ENCODE measurements around the gene STARD3. TPM values are rescaled to one million over a fixed set of nuclear protein-coding genes. Genes with fewer than 3 reads are reported as not detected.

The STARD3 gene
- total RNA-seq, 1 experiment from 2014 or later = 55.5 TPM

DNA sequence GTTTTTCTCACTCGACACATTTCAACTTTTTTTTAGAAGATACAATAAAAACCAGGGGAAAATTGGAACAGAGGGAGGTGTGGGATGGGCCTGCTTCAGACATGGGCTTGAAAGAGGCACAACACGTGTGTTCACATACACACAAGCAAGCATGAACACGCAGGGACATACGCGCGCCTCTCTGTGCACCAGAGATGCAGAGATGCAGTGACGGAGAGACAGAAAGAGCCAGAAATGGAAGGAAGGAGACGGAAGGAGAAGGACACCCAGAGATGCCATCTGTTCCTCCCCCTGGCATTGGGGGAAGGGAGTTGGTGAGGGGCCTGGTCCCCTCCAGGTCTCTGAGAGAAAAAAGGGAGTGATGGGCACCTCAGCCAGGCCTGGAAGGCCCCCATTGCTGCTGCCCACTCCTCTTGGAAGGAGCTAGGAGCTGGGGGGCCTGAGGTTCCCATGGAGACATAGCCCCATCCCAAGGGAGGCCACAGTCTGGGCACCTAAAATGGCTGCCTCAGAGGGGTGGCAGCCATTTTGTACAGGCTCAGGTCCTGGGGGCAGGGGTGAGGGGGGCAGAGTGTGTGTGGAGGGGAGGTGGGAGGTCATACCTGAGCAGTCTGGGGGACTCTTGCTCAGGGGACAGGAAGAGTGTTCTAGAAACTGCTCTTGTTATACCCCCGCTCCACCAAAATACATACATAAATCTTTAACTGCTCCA is 25.4 kb upstream of the STARD3 start:
- Mint-ChIP-seq H3K27ac (ENCODE audit: unreplicated experiment) (no peak overlapping the region), H3K4me1 (ENCODE audit: low read depth, unreplicated experiment) (no peaks in the 10 kb centered on the region), H3K4me3 (ENCODE audit: unreplicated experiment) (no peak overlapping the region), H3K27me3 (ENCODE audit: insufficient read depth, unreplicated experiment) (peaks cover 27% of the 10 kb centered on the region), H3K36me3 (ENCODE audit: insufficient read depth, unreplicated experiment) (no peaks in the 10 kb centered on the region), H3K9me3 (ENCODE audit: unreplicated experiment) (no peaks in the 10 kb centered on the region)
- Histone ChIP-seq H3K4me3 (ENCODE audit: low read depth, low read length) (no peak overlapping the region), H3K9me3 (no peaks in the 10 kb centered on the region), H3K36me3 (ENCODE audit: control insufficient read depth, insufficient read depth, low read length) (no peaks in the 10 kb centered on the region), H3K4me1 (0 out of 2 replicates have a peak, but pooled peaks cover 4% of the 10 kb centered on the region), H3K27me3 (replicated peaks; ENCODE audit: control insufficient read depth, insufficient read depth, low read length) (no peaks in the 10 kb centered on the region; the same call in 1 of the 2 replicates)
- TF ChIP-seq, protein P1, sequence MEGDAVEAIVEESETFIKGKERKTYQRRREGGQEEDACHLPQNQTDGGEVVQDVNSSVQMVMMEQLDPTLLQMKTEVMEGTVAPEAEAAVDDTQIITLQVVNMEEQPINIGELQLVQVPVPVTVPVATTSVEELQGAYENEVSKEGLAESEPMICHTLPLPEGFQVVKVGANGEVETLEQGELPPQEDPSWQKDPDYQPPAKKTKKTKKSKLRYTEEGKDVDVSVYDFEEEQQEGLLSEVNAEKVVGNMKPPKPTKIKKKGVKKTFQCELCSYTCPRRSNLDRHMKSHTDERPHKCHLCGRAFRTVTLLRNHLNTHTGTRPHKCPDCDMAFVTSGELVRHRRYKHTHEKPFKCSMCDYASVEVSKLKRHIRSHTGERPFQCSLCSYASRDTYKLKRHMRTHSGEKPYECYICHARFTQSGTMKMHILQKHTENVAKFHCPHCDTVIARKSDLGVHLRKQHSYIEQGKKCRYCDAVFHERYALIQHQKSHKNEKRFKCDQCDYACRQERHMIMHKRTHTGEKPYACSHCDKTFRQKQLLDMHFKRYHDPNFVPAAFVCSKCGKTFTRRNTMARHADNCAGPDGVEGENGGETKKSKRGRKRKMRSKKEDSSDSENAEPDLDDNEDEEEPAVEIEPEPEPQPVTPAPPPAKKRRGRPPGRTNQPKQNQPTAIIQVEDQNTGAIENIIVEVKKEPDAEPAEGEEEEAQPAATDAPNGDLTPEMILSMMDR (IDR thresholded peaks at IDR 0.05; ENCODE audit: insufficient read depth in 1 of 2, low read depth in 1 of 2, low read length in 1 of 2, severe bottlenecking in 1 of 2, unreplicated experiment in 1 of 2) = no peak
- DNase-seq = no peak
- ChIA-PET POLR2A (no interaction called here), CTCF (interaction anchor here (2.9 kb wide), 1 partner anchor 10 kb away, joined by 9 read pairs; no protein-coding TSS in a partner anchor)
- no TSS peak for BruUV-seq (replicated peaks)
- intact Hi-C loops (cut with micrococcal nuclease; ENCODE audit: unreplicated experiment) = no loop called here

DNA sequence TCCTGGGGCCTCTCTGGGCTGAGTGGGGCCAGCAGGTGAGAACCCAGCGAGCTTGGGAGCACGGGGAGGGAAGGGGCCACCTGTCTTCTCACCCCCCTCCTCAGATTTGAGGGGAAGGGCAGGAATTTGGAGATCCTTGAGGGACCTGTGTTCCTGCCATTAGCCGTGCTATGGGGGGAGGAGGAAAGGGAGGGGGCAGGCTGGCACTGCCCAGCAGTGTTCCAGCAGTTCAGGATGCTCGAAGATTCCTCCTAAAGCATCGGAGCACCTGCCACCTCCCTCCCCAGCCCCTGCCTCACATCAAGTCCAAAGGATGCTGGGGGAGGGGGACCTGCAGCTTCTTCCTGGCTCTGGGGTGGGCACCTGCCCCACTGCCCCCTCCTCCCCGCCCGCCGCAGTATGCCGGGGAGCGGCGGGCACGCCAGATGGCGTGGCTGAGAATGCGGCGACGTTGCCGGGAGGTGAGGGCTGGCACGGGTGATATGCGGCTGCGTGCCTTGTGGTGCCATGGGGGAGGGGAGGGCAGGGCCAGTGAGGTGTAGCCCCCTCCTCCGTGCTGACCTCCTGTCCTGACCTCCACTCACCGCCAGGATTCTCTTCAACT is 24.6 kb upstream of the STARD3 start:
- no TSS peak for BruUV-seq (replicated peaks)
- Histone ChIP-seq H3K9me3 (no peaks in the 10 kb centered on the region), H3K36me3 (ENCODE audit: control insufficient read depth, insufficient read depth, low read length) (no peaks in the 10 kb centered on the region), H3K4me1 (0 out of 2 replicates have a peak, but pooled peaks cover 3% of the 10 kb centered on the region), H3K4me3 (ENCODE audit: low read depth, low read length) (no peak overlapping the region), H3K27me3 (replicated peaks; ENCODE audit: control insufficient read depth, insufficient read depth, low read length) (peaks cover 3% of the 10 kb centered on the region; the same call in 1 of the 2 replicates)
- ChIA-PET CTCF (interaction anchor here (2.9 kb wide), 1 partner anchor 9 kb away, joined by 9 read pairs; no protein-coding TSS in a partner anchor), POLR2A (no interaction called here)
- TF ChIP-seq, protein P1 (IDR thresholded peaks at IDR 0.05; ENCODE audit: insufficient read depth in 1 of 2, low read depth in 1 of 2, low read length in 1 of 2, severe bottlenecking in 1 of 2, unreplicated experiment in 1 of 2) = no peak
- H3K4me1 Mint-ChIP-seq (ENCODE audit: low read depth, unreplicated experiment) = no peaks in the 10 kb centered on the region
- no peaks in the 10 kb centered on the region for H3K36me3 Mint-ChIP-seq (ENCODE audit: insufficient read depth, unreplicated experiment)
- DNase-seq = no peak
- no peaks in the 10 kb centered on the region for H3K9me3 Mint-ChIP-seq (ENCODE audit: unreplicated experiment)
- H3K27me3 Mint-ChIP-seq (ENCODE audit: insufficient read depth, unreplicated experiment) = peaks cover 22% of the 10 kb centered on the region
- intact Hi-C loops (cut with micrococcal nuclease; ENCODE audit: unreplicated experiment) = no loop called here
- H3K4me3 Mint-ChIP-seq (ENCODE audit: unreplicated experiment) = no peak overlapping the region
- H3K27ac Mint-ChIP-seq (ENCODE audit: unreplicated experiment) = no peak overlapping the region

DNA sequence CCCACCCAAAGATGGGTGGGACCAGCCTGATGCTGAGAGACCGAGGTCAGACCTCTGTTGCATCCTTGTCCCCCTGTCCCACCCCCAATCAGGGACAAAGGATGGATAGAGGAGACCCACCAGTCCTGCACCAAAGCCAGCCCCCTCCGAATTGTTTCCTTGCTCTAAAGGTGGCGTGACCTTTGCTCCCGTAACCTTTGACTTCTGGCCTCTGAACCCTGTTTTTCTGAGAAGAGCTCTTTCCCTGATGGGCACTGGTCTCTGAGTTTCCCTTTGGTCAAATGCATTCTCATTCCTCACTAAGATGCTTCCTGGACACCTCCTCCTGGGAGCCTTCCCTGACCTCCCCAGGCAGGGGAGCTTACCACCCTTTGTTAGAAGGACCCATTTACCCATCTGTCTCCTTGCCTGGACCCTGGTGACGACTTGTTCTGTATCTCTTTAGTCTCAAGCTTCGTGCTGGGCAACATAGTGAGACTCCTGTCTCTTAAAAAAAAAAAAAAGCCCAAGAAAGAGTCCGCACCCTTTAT is 23.9 kb upstream of the STARD3 start:
- H3K27me3 Mint-ChIP-seq (ENCODE audit: insufficient read depth, unreplicated experiment) = peaks cover 22% of the 10 kb centered on the region
- H3K4me1 ChIP-seq = 0 out of 2 replicates have a peak, but pooled peaks cover 3% of the 10 kb centered on the region
- no peak overlapping the region for H3K4me3 Mint-ChIP-seq (ENCODE audit: unreplicated experiment)
- H3K36me3 Mint-ChIP-seq (ENCODE audit: insufficient read depth, unreplicated experiment) = no peaks in the 10 kb centered on the region
- no peak overlapping the region for H3K27ac Mint-ChIP-seq (ENCODE audit: unreplicated experiment)
- POLR2A ChIA-PET = no interaction called here
- no peaks in the 10 kb centered on the region for H3K9me3 Mint-ChIP-seq (ENCODE audit: unreplicated experiment)
- no peak overlapping the region for H3K4me3 ChIP-seq (ENCODE audit: low read depth, low read length)
- H3K27me3 ChIP-seq (replicated peaks; ENCODE audit: control insufficient read depth, insufficient read depth, low read length) = peaks cover 3% of the 10 kb centered on the region; the same call in 1 of the 2 replicates
- intact Hi-C loops (cut with micrococcal nuclease; ENCODE audit: unreplicated experiment) = no loop called here
- no peaks in the 10 kb centered on the region for H3K36me3 ChIP-seq (ENCODE audit: control insufficient read depth, insufficient read depth, low read length)
- no TSS peak for BruUV-seq (replicated peaks)
- no peaks in the 10 kb centered on the region for H3K9me3 ChIP-seq
- DNase-seq = no peak
- no peaks in the 10 kb centered on the region for H3K4me1 Mint-ChIP-seq (ENCODE audit: low read depth, unreplicated experiment)
- CTCF ChIA-PET = interaction anchor here (0.9 to 2.9 kb wide), 2 partner anchors 9 to 66 kb away, joined by 8 to 9 read pairs; no protein-coding TSS in a partner anchor
- TF ChIP-seq, protein P1 (IDR thresholded peaks at IDR 0.05; ENCODE audit: insufficient read depth in 1 of 2, low read depth in 1 of 2, low read length in 1 of 2, severe bottlenecking in 1 of 2, unreplicated experiment in 1 of 2) = no peak

Data from Caco-2 (cell line).